ENCODE results near the gene JADE3. TPM values are rescaled to one million over a fixed set of nuclear protein-coding genes. Genes with fewer than 3 reads are reported as not detected.

Gene JADE3
- polyA plus RNA-seq, 1 donor from 2014 or later = 6.8 TPM

DNA sequence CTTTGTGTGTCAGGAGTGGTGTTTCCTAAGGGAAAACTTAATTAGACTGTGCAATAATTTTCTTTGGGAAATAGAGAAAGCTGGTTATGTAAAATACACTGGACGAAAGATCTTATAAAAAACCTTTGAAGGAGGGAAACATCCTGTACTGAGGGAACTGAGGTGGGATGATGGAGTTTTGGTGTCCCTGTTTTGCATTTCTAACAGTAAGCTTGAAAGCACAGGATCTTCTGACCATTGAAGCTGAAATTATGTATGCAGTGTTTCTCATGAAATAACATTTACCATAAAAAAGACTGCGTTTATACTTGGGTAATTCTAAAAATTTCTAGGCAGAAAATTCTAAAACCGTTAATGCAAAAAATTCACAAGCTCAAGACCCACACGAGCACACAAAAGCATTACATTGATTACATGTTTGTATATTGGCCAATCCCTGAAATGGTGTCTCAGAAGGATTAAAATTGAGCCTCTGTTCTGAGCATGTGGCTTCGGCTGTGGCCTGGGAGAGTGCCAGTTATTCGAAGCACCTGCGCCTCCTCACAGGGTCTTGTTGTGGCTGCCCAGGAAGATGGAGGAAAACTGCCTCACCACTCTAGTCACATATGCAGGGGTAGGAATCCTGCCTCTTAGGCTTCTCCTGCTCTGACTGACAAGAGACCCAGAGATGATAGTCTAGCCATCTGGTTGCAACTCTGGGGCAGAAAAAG, 49.5 kb downstream of the JADE3 start:
- no peak overlapping the region for H3K4me2 ChIP-seq (ENCODE audit: low read length)
- H4K20me1 ChIP-seq (ENCODE audit: insufficient read depth) = no peaks in the 10 kb centered on the region
- no peak overlapping the region for H3K27ac ChIP-seq (ENCODE audit: low read length)
- no peaks in the 10 kb centered on the region for H3K79me2 ChIP-seq (replicated peaks; ENCODE audit: insufficient read depth, low read length)
- no peak overlapping the region for H2AFZ ChIP-seq (ENCODE audit: low read depth, low read length)
- no peak overlapping the region for H3K9ac ChIP-seq (ENCODE audit: low read length)
- H3K4me3 ChIP-seq (ENCODE audit: low read length) = no peak overlapping the region
- H3K36me3 ChIP-seq (ENCODE audit: insufficient read depth, low read length) = no peaks in the 10 kb centered on the region
- TF ChIP-seq EP300 (conservative IDR thresholded peaks at IDR 0.05; ENCODE audit: poor library complexity, severe bottlenecking) = no peak
- TF ChIP-seq TAF1 (IDR thresholded peaks at IDR 0.05; ENCODE audit: low read depth) = no peak
- no peak for TF ChIP-seq REST (IDR thresholded peaks at IDR 0.05; ENCODE audit: borderline replicate concordance)
- no peak for TF ChIP-seq POLR2AphosphoS5 (IDR thresholded peaks at IDR 0.05)
- TF ChIP-seq RAD21 (conservative IDR thresholded peaks at IDR 0.05) = no peak
- TF ChIP-seq MXI1 (conservative IDR thresholded peaks at IDR 0.05; ENCODE audit: poor library complexity, severe bottlenecking) = no peak
- no peak for TF ChIP-seq EZH2 (IDR thresholded peaks at IDR 0.05; ENCODE audit: borderline replicate concordance, insufficient read depth, low read length, poor library complexity, severe bottlenecking)
- TF ChIP-seq SMC3 (conservative IDR thresholded peaks at IDR 0.05; ENCODE audit: poor library complexity) = no peak
- TF ChIP-seq, protein P1, sequence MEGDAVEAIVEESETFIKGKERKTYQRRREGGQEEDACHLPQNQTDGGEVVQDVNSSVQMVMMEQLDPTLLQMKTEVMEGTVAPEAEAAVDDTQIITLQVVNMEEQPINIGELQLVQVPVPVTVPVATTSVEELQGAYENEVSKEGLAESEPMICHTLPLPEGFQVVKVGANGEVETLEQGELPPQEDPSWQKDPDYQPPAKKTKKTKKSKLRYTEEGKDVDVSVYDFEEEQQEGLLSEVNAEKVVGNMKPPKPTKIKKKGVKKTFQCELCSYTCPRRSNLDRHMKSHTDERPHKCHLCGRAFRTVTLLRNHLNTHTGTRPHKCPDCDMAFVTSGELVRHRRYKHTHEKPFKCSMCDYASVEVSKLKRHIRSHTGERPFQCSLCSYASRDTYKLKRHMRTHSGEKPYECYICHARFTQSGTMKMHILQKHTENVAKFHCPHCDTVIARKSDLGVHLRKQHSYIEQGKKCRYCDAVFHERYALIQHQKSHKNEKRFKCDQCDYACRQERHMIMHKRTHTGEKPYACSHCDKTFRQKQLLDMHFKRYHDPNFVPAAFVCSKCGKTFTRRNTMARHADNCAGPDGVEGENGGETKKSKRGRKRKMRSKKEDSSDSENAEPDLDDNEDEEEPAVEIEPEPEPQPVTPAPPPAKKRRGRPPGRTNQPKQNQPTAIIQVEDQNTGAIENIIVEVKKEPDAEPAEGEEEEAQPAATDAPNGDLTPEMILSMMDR (IDR thresholded peaks at IDR 0.05; ENCODE audit: poor library complexity, severe bottlenecking) = no peak
- H3K27me3 ChIP-seq (ENCODE audit: insufficient read depth, low read depth, low read length) = no peaks in the 10 kb centered on the region
- H3K9me2 ChIP-seq (ENCODE audit: insufficient read depth, low read length) = no peaks in the 10 kb centered on the region
- H3K9me3 ChIP-seq (ENCODE audit: low read length) = no peaks in the 10 kb centered on the region
- no peaks in the 10 kb centered on the region for H3F3A ChIP-seq (ENCODE audit: insufficient read depth, low read length, poor library complexity, severe bottlenecking)

- no peaks in the 10 kb centered on the region for H3K79me2 ChIP-seq (replicated peaks; ENCODE audit: insufficient read depth, low read length)
- no peak overlapping the region for H3K9ac ChIP-seq (ENCODE audit: low read length)
- H3K4me3 ChIP-seq (ENCODE audit: low read length) = no peak overlapping the region
Measured at GRCh38 chrX:46965125-46965758, 53.0 kb downstream of the JADE3 start.

More at GRCh38 chrX:46965125-46965758, 53.0 kb downstream of the JADE3 start:
- Histone ChIP-seq H3K9me3 (ENCODE audit: low read length) (no peaks in the 10 kb centered on the region), H4K20me1 (ENCODE audit: insufficient read depth) (no peaks in the 10 kb centered on the region), H3K27ac (ENCODE audit: low read length) (no peak overlapping the region), H3K27me3 (ENCODE audit: insufficient read depth, low read depth, low read length) (no peaks in the 10 kb centered on the region), H2AFZ (ENCODE audit: low read depth, low read length) (no peak overlapping the region), H3K4me2 (ENCODE audit: low read length) (no peak overlapping the region), H3F3A (ENCODE audit: insufficient read depth, low read length, poor library complexity, severe bottlenecking) (no peaks in the 10 kb centered on the region), H3K9me2 (ENCODE audit: insufficient read depth, low read length) (no peaks in the 10 kb centered on the region), H3K36me3 (ENCODE audit: insufficient read depth, low read length) (no peaks in the 10 kb centered on the region)
- no peak for TF ChIP-seq POLR2AphosphoS5 (IDR thresholded peaks at IDR 0.05)
- TF ChIP-seq TAF1 (IDR thresholded peaks at IDR 0.05; ENCODE audit: low read depth) = no peak
- TF ChIP-seq EP300 (conservative IDR thresholded peaks at IDR 0.05; ENCODE audit: poor library complexity, severe bottlenecking) = no peak
- no peak for TF ChIP-seq EZH2 (IDR thresholded peaks at IDR 0.05; ENCODE audit: borderline replicate concordance, insufficient read depth, low read length, poor library complexity, severe bottlenecking)
